GM18868 (cell line): ENCODE data around the gene MDFI.

Experiments
- ATAC-seq: cut with Tn5 transposase; IDR thresholded peaks from one replicate; pipeline ENCODE4 v1.9.1; 2021; ENCODE audit warnings: mild to moderate bottlenecking, moderate library complexity; ENCODE audit not compliant: unreplicated experiment

MDFI gene

GRCh38 chr6:41684311-41685180, 46.3 kb downstream of the MDFI start:
- no peak for ATAC-seq

GRCh38 chr6:41685641-41686380, 47.5 kb downstream of the MDFI start:
- no peak for ATAC-seq

GRCh38 chr6:41687501-41688175, 49.4 kb downstream of the MDFI start:
- no peak for ATAC-seq

GRCh38 chr6:41688256-41688965, 50.1 kb downstream of the MDFI start:
- no peak for ATAC-seq

- ATAC-seq: no peak
Observed at GRCh38 chr6:41689171-41690008, 51.1 kb downstream of the MDFI start.

- ATAC-seq: no peak
Observed at GRCh38 chr6:41690541-41691330, 52.5 kb downstream of the MDFI start.

- ATAC-seq: no peak
Observed at GRCh38 chr6:41691426-41692079, 53.3 kb downstream of the MDFI start.

GRCh38 chr6:41692080-41692675, 53.9 kb downstream of the MDFI start:
- no peak for ATAC-seq

- no peak for ATAC-seq
Observed at GRCh38 chr6:41692730-41693129, 54.5 kb downstream of the MDFI start.

- ATAC-seq: no peak
Observed at GRCh38 chr6:41693281-41694240, 55.3 kb downstream of the MDFI start.

- ATAC-seq: no peak
Observed at GRCh38 chr6:41694815-41695526, 56.7 kb downstream of the MDFI start.

GRCh38 chr6:41695825-41696224, 57.6 kb downstream of the MDFI start:
- no peak for ATAC-seq

GRCh38 chr6:41696788-41697187, 58.5 kb downstream of the MDFI start:
- no peak for ATAC-seq

GRCh38 chr6:41697861-41698781, 59.9 kb downstream of the MDFI start:
- ATAC-seq: no peak

GRCh38 chr6:41699063-41699462, 60.8 kb downstream of the MDFI start:
- no peak for ATAC-seq
